Measurements from ENCODE around the gene UGT1A1.

Gene UGT1A1

GRCh38 chr2:233758849-233759248, 1.2 kb upstream of the UGT1A1 start:
- no peak for DNase-seq

GRCh38 chr2:233761040-233761769, 1.1 kb downstream of the UGT1A1 start:
- DNase-seq = no peak

GRCh38 chr2:233764264-233764663, 4.2 kb downstream of the UGT1A1 start:
- DNase-seq = peak; percentile 1

- no peak for DNase-seq
Observed at GRCh38 chr2:233764761-233765160, 4.7 kb downstream of the UGT1A1 start.

GRCh38 chr2:233766416-233766815, 6.3 kb downstream of the UGT1A1 start:
- no peak for DNase-seq

- no peak for DNase-seq
Observed at GRCh38 chr2:233768076-233768475, 8.0 kb downstream of the UGT1A1 start.

GRCh38 chr2:233769260-233769659, 9.2 kb downstream of the UGT1A1 start:
- DNase-seq = no peak

GRCh38 chr2:233772153-233772552, 12.1 kb downstream of the UGT1A1 start:
- DNase-seq = no peak

- DNase-seq = no peak
Observed at GRCh38 chr2:233772583-233772982, 12.5 kb downstream of the UGT1A1 start.

- no peak for DNase-seq
Observed at GRCh38 chr2:233773854-233774253, 13.8 kb downstream of the UGT1A1 start.

- no peak for DNase-seq
Observed at GRCh38 chr2:233775414-233775813, 15.3 kb downstream of the UGT1A1 start.

- DNase-seq = no peak
Observed at GRCh38 chr2:233778030-233778429, 18.0 kb downstream of the UGT1A1 start, which contains the start of gene MROH2A. Gene MROH2A, plus strand, starts transcription at chr2:233778330. Its CDS starts 1,029 bp downstream, at chr2:233779359.

GRCh38 chr2:233779722-233780121, 19.7 kb downstream of the UGT1A1 start:
- DNase-seq = no peak

- DNase-seq = no peak
Observed at GRCh38 chr2:233780771-233781170, 20.7 kb downstream of the UGT1A1 start.

- no peak for DNase-seq
Observed at GRCh38 chr2:233789554-233789953, 29.5 kb downstream of the UGT1A1 start.

GRCh38 chr2:233791151-233791882, 31.2 kb downstream of the UGT1A1 start:
- no peak for DNase-seq

GRCh38 chr2:233791883-233792329, 31.8 kb downstream of the UGT1A1 start:
- no peak for DNase-seq

GRCh38 chr2:233792720-233793119, 32.6 kb downstream of the UGT1A1 start:
- no peak for DNase-seq

GRCh38 chr2:233793465-233794127, 33.5 kb downstream of the UGT1A1 start:
- no peak for DNase-seq

- no peak for DNase-seq
Observed at GRCh38 chr2:233794128-233794658, 34.1 kb downstream of the UGT1A1 start.

GRCh38 chr2:233795735-233796171, 35.7 kb downstream of the UGT1A1 start:
- DNase-seq = no peak

- DNase-seq = no peak
Observed at GRCh38 chr2:233796254-233796653, 36.2 kb downstream of the UGT1A1 start.

- DNase-seq = no peak
Observed at GRCh38 chr2:233798335-233799086, 38.4 kb downstream of the UGT1A1 start.

Measured in suppressor macrophage treated with lipopolysaccharide for 4 hours (primary cell).